DMS 273 (cell line): ENCODE measurements around the gene AFDN.

ENCODE experiments used
- DNase-seq: peaks from one replicate; lab custom pipeline; 2025; ENCODE audit not compliant: unreplicated experiment; lab: John Stamatoyannopoulos, UW

Gene AFDN

DNA sequence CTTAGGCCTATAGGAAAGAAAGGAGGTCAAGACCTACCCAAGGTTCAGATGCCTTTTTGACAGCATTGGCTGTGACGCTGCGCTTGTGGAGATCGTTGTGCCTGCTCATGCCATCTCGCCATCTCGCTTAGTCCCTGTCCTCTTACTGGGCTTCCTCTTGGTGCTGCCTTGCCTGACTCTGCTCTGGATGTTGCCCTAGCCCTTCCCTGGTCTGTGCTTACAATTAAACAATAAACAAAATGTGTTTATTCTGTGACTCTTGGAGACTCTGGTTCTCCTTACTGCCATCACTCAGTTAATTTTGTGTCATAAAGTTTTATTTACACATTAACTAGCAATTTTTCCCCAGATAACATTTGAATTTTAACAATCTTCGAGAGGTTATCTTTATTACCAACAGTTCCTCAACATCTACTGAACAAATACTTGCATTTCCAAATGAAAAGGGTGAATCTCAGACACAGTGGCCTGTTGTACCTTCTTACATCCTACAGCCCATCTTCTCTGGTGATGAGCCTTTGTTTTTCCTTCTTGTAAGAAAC, 11.6 kb downstream of the AFDN start:
- no peak for DNase-seq

DNA sequence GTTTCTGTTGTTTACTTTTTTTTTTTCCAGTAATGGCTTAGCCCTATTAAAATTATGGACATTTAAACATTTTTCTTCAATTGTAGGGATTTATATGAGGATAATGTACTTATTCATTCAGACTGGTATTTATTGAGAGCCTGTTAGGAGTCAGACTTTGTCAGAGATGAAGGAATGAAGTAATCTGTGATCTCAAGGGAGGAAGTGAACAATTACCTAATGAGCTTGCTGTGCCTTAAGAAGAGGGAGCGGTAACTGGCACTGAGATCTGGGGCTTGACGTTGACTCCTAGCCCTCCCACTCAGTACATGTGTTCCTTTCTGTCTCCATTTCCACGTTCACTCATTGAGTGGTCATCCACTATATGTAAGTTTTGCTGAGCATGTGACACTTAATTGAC, 12.6 kb downstream of the AFDN start:
- DNase-seq: no peak

DNA sequence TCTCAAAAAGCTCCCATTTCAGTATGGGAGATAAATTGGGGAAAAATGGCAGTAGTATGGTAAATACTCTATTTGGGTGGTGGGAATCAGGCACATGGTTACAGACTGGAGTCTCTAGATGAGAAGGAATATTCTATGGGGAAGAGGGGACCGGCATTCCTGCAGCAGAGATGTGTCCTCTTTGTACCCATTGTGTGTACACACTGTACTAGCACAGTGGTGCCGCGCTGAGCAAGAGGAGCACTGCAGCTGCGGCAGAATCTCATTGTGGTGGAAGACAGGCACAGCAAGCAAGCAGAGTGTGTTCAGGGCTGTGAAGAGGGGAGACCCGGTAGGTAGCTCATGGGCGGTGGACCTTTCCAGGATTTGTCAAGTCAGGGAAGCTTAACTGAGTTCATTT, 13.0 kb downstream of the AFDN start:
- no peak for DNase-seq

DNA sequence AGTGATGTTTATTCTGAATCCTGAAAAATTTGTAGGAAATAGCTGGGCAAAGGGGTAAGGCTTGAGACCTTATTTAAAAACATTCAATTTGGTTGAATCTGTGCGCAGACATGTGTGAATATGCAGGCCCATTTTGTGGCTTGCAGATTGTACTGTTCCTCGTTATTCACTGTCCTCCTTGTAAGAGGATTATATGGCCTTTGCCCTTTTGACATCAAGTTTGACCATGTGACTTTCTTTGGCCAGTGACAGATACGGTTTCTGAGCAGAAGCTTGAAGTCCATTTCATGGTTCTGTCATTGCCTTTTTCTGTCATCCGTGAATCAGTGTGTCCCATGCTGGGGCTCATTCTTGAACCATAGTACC, 13.4 kb downstream of the AFDN start:
- no peak for DNase-seq

GRCh38 chr6:167840526-167841179, 13.9 kb downstream of the AFDN start:
- no peak for DNase-seq

GRCh38 chr6:167841981-167842380, 15.3 kb downstream of the AFDN start:
- DNase-seq: no peak

- no peak for DNase-seq
Measured at GRCh38 chr6:167842457-167842856, 15.7 kb downstream of the AFDN start.

- DNase-seq: no peak
Measured at GRCh38 chr6:167843023-167843422, 16.3 kb downstream of the AFDN start.

DNA sequence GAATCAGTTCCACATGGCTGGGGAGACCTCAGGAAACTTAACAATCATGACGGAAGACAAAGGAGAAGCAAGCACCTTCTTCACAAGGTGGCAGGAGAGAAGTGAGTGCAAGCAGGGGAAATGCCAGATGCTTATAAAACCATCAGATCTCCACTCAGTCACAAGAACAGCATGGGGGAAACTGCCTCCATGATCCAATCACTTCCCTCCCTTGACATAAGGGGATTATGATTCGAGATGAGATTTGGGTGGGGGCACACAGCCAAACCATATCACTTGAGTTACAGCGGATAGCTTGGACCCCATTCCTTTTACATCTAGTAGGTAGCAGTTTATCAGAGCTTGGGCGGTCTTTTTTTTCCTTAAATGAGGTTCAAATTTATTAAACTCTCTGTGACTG, 19.1 kb downstream of the AFDN start:
- peak; percentile 37 for DNase-seq

- DNase-seq: no peak
Measured at GRCh38 chr6:167846997-167847606, 20.4 kb downstream of the AFDN start.

GRCh38 chr6:167847936-167848335, 21.2 kb downstream of the AFDN start:
- DNase-seq: no peak

- DNase-seq: no peak
Measured at GRCh38 chr6:167848783-167849182, 22.1 kb downstream of the AFDN start.

DNA sequence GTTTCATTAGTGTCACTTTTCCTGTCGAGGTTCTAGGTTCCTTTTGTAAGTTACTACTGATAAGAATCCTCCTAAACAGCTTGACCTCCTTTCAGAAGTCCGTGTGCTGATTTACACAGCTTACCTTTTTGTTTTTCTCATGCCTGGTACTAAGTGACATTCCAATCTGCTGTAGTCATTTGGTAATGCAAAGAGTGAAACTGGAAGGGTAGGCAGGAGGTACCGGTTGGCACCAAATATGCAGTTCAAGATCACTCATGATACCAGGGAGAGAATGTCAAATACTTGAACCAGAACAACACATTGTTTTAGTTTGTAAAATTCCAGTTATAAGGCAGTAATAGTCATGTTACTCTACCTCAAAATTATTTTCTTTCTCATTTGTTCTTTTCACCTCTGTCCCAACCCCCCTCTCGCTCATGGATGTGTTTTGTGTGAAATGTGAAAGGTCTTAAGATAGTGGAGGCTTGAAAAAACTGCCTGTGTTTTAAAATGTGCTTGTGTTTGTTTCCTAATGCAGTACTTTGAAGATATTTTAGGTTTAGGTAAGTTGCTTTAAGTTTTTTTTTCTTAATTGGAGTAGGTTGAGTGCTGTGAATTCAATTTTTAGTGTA, 23.2 kb downstream of the AFDN start:
- peak; percentile 33 for DNase-seq

GRCh38 chr6:167850782-167851181, 24.1 kb downstream of the AFDN start:
- no peak for DNase-seq

DNA sequence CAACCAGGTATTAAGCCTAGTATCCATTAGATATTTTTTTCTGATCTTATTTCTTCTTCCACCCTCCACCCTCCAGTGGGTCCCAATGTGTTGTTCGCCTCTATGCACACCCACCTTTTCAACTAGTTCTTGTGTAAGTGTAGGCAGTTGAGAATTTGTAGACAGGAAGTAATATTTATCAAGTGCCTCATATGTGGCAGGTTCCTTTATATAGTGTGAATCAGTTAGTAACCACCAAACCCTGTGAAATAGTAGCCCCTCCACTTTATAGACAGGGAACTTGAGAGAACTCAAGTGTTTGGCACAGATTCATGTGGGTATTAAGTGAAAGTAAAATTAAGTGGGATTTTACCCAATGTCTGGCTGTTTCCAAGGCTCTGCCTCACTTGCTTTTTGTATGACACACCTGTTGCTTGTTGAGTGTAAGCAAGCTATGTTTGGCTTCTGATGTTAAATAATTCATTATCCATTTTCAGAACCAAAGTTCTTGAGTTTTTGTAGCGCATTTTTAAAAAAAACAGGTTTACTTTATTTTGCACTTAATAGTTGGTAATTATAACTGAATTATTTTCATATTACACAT, 24.8 kb downstream of the AFDN start:
- DNase-seq: peak; percentile 15

DNA sequence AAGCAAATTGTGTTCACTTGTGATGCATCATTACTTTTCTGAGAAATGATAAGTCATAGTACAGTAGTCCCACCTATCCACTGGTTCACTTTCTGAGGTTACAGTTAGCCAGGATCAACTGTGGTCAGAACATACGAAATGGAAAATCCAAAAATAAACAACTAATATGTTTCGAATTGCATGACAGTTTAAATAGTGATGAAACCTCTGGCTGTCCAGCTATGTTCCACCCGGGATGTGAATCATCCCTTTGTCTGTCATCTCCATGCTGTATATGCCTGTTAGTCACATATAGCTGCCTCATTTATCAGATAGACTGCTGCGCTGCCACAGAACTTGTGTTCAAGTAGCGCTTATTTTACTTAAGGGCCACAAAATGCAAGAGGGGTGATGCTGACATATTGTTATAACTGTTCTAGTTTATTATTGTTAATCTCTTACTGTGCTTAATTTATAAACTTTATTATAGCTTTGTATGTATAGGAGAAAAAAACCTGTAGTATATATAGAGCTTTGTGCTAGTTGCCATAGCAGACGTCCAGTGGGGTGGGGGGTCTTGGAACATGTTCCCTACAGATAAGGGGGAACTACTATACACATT, 29.2 kb downstream of the AFDN start:
- DNase-seq: no peak

- DNase-seq: no peak
Measured at GRCh38 chr6:167856474-167856873, 29.8 kb downstream of the AFDN start.

- no peak for DNase-seq
Measured at GRCh38 chr6:167856999-167857660, 30.4 kb downstream of the AFDN start.

DNA sequence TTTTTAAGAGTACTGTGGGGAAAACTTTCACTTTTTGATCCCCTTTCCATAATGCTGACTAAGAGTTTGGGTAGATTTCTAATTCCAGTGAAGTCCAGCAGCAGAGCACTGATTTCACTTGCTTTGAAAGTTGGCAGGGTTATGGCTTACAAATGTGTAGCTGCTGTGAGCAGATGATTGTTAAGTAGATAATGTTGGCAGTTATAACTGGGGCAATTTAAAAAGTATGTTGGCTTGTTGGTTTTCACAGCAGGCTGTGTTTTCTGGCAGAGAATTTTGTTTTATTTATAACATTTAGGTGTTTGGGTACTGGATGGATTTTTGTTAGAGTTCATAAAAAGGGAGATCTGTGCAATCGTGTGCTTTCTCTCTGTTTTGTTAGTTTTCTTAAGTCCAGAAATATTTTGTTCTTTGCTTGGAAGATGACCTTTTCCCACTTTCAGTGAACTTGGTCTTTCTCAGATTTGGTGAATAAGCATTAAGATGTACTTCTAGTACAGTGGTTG, 31.4 kb downstream of the AFDN start:
- DNase-seq: peak; percentile 61

DNA sequence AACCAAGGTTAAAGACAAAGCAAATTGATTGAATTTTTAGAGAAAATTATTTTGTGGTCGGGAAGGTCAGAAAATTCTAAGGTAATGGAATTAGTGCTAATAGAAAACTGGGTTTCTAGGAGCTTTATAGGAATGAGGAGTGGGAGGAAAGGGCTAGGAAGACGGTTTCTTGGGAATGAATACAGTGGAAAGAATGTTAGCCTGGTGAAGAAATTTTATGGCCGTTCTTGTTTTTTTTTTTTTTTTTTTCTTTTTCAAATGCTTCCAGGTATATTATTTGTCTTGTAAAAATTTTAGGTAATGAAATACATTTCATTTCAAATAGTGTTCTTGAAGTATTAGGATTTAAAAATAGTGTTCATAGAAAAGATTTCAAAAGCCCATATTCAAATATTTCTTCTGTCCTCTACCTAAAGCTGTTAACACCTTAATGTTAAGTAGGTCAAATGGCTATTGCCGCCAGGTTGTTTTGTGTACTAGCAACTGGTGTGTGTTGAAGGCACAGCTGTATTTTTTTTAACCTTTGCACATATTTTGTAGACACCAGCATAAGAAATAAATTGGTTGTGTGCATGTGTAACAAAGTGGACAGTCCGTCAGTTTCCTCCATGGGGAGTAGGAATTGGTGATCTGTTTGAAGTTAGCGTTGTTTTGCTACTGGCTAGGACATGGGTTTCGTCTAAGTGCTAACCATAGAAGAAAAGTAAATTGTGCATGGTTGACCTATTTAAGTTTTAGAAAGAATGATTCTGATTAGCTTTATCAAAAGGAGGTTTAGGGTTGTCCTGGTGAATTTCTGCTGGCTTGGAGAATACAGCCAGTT, 32.3 kb downstream of the AFDN start:
- no peak for DNase-seq
